IPS DF 4.7 (cell line): Measurements from ENCODE around the gene RGMB.

Source experiments
- DNase-seq: peaks from one replicate; pipeline ENCODE4 v3.0.0-alpha.2; 2013; ENCODE audit warnings: low spot score; ENCODE audit errors: extremely low read depth

Gene RGMB

GRCh38 chr5:98768160-98768959, 5.1 kb upstream of the RGMB start:
- no peak for DNase-seq

- no peak for DNase-seq
Observed at GRCh38 chr5:98768960-98769209, 4.6 kb upstream of the RGMB start.

DNA sequence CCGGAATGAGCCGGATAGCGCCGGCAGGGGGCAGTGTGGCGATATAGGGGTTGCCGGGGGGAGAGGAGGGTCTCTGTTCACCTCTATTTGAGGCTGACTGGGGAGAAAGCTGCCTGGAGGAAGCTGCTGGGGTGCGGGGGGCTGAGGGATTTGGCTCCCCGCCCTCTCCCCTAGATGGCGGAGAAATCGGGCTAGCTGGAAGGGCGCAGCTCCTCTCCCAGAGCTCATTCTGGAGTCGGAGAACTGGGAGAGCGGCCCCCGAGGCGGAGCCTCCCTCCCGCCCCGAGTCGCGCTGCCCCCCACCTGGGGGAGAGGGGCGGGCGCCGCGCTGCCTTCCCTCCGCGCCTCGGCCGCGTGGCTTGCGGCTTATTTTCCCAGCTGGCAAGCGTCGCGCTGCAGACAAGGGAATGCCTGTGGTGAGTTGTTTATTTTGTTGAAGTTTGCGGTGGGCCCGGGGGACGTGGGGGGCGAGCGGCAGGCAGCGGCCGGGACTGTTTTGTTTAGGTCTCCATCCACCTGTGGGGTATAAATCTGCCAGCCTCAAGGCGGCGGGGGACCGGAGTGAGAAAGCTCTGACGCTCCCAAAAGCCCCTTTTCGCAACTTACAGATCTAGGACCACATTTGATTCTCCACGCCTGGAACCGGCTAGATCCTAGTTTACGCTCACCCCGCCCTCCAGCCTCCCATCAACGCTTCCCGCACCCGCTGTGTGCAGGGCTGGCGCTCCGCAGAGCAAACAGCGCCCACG, 4.1 kb upstream of the RGMB start:
- DNase-seq, result no peak

GRCh38 chr5:98769959-98770208, 3.6 kb upstream of the RGMB start:
- no peak for DNase-seq

- no peak for DNase-seq
Observed at GRCh38 chr5:98770209-98770910, 3.1 kb upstream of the RGMB start.

DNA sequence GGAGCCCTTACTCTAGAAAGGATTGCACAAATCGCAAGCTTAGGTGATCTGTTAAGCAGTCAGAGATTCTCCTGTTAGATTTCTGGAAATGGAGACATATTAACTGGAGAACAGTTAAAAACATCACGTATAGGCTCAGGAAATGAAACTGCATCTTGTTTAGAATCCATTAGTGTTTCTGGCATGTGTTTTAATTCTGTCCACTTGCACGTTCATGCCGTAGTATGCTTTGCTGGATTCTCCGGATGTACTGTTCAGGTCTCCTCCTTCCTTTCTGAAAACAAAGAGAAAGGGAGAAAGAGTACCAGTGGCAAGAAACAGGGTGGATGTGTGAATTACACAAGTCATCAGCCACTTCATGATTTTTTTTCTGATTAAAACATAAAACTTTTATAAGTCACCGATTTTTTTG, 2.5 kb upstream of the RGMB start:
- DNase-seq, result no peak

- DNase-seq, result no peak
Observed at GRCh38 chr5:98771382-98772109, 1.9 kb upstream of the RGMB start.

- DNase-seq, result no peak
Observed at GRCh38 chr5:98772415-98773213, 849 bp upstream of the RGMB start.

DNA sequence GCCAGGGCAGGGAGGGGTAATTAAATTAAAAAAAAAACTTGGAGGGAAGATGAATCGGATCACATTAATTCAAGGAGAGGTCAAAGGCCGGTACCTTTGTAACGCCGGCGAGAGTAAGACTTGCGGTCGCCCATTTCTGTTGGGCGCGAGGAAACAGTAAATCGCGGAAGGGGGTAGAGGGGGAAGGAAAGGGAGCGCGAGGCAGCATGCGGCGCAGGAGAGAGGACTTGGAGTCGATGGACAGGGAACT, 324 bp upstream of the RGMB start:
- DNase-seq, result no peak

- DNase-seq, result no peak
Observed at GRCh38 chr5:98774192-98775033, 950 bp downstream of the RGMB start.

GRCh38 chr5:98775246-98776065, 2.0 kb downstream of the RGMB start:
- no peak for DNase-seq

DNA sequence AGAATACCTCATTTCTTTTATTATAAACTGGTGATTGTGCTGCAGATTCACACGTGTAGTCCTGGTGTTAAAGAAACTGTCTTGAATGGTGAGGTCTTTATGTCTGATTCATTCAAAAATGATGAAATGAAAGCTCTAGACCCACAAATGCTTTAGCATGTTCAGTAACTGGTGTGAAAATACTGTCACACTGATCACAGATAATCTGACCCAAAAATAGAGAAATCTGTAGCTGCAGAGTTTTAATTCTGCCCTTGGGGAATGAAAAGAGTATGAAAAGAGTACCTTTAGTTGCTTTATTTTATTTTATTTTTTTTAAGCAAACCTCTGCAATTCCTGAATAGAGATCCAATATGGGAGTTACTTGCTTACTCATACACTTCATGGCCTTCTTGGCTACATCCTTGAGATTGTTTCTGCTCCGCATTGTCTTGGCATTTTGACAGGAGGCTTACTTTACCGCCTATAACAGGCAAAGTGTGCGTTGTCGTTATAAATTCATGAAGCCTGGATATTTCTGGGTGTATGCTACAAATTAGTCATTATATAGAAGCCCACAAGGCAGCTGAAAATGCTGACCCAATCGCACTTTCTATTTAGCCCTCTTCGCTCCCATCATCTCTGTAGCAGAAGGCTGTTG, 2.7 kb downstream of the RGMB start:
- DNase-seq, result no peak

- DNase-seq, result no peak
Observed at GRCh38 chr5:98777295-98777694, 3.8 kb downstream of the RGMB start.

DNA sequence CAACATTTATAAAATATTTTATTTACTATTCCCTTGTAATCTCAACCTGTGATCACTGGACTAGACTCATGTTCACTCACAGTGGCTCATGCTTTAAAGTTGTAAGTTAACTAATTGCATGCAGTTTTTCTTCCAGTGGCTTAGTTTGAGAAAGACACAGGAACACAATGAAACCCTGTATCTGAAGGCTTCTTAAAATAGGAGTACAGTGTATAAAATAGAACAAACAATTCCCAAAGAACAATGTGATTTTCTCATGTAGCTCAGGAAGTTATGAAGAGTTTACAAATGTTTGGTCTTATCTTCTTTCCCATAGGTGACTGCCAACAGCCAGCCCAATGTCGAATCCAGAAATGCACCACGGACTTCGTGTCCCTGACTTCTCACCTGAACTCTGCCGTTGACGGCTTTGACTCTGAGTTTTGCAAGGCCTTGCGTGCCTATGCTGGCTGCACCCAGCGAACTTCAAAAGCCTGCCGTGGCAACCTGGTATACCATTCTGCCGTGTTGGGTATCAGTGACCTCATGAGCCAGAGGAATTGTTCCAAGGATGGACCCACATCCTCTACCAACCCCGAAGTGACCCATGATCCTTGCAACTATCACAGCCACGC, 5.9 kb downstream of the RGMB start:
- DNase-seq, result no peak

DNA sequence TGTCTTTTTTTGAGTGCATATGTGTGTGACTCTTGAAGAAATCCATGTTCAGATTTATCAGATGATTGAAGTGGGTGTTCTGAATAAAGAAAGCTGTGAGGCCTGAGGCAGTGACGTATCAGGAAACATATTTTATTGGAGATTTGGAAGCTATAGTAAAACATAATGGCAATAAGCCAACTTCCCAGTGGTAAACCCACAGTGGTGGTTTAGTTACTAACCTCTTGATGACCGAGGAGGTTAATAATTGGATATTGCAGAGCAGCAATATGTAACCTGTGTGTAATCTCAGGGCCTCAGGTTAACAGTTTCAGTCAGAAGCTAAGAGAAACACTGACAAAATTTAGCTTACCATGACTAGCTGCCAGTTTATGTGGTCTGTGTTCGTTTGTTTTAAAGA, 6.9 kb downstream of the RGMB start:
- no peak for DNase-seq

GRCh38 chr5:98781520-98781919, 8.1 kb downstream of the RGMB start:
- no peak for DNase-seq

DNA sequence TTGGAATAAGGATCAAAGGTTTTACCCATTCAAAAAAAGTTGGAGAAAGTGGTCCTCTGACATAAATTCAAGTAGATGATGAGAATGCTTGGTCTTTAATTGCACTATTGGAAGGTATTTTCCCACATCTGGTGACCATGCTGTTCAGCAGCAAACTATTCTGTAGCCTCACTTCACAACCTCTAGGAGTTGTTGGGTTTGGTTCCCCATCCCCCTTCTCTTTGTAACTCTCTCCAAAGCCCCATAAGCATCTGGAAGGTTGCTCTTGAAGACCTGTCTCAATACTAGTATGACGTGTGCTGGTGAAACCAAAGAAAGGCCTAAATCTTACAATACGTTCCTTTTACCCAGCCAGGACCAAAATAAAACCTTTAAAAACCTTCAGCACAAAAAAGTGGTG, 8.5 kb downstream of the RGMB start:
- DNase-seq, result no peak

GRCh38 chr5:98783051-98783649, 9.7 kb downstream of the RGMB start:
- DNase-seq, result no peak

GRCh38 chr5:98784411-98784810, 10.9 kb downstream of the RGMB start:
- DNase-seq, result no peak
